Measurements from ENCODE around the gene C1orf21.

C1orf21 gene

GRCh38 chr1:184507165-184507564 is 120.3 kb downstream of the C1orf21 start:
- no peak overlapping the region for H3K4me3 ChIP-seq (ENCODE audit: low read length)
- no peak for TF ChIP-seq ZNF274 (IDR thresholded peaks at IDR 0.05; ENCODE audit: low read depth, low read length)

- no peak for TF ChIP-seq ZNF274 (IDR thresholded peaks at IDR 0.05; ENCODE audit: low read depth, low read length)
- no peak overlapping the region for H3K4me3 ChIP-seq (ENCODE audit: low read length)
Observed at GRCh38 chr1:184507604-184508280, 120.9 kb downstream of the C1orf21 start.

- no peak for TF ChIP-seq ZNF274 (IDR thresholded peaks at IDR 0.05; ENCODE audit: low read depth, low read length)
- no peak overlapping the region for H3K4me3 ChIP-seq (ENCODE audit: low read length)
Observed at GRCh38 chr1:184509105-184509504, 122.3 kb downstream of the C1orf21 start.

- TF ChIP-seq ZNF274 (IDR thresholded peaks at IDR 0.05; ENCODE audit: low read depth, low read length), result no peak
- H3K4me3 ChIP-seq (ENCODE audit: low read length), result no peak overlapping the region
Observed at GRCh38 chr1:184510110-184510509, 123.3 kb downstream of the C1orf21 start.

- TF ChIP-seq ZNF274 (IDR thresholded peaks at IDR 0.05; ENCODE audit: low read depth, low read length), result no peak
- H3K4me3 ChIP-seq (ENCODE audit: low read length), result no peak overlapping the region
Observed at GRCh38 chr1:184512724-184513123, 125.9 kb downstream of the C1orf21 start.

- no peak overlapping the region for H3K4me3 ChIP-seq (ENCODE audit: low read length)
- TF ChIP-seq ZNF274 (IDR thresholded peaks at IDR 0.05; ENCODE audit: low read depth, low read length), result no peak
Observed at GRCh38 chr1:184513421-184513820, 126.6 kb downstream of the C1orf21 start.

GRCh38 chr1:184513966-184514365 is 127.1 kb downstream of the C1orf21 start:
- no peak overlapping the region for H3K4me3 ChIP-seq (ENCODE audit: low read length)
- no peak for TF ChIP-seq ZNF274 (IDR thresholded peaks at IDR 0.05; ENCODE audit: low read depth, low read length)

GRCh38 chr1:184514447-184514846 is 127.6 kb downstream of the C1orf21 start:
- TF ChIP-seq ZNF274 (IDR thresholded peaks at IDR 0.05; ENCODE audit: low read depth, low read length), result no peak
- no peak overlapping the region for H3K4me3 ChIP-seq (ENCODE audit: low read length)

- TF ChIP-seq ZNF274 (IDR thresholded peaks at IDR 0.05; ENCODE audit: low read depth, low read length), result no peak
Observed at GRCh38 chr1:184517130-184517529, 130.3 kb downstream of the C1orf21 start.

GRCh38 chr1:184518736-184519357 is 132.0 kb downstream of the C1orf21 start:
- no peak for TF ChIP-seq ZNF274 (IDR thresholded peaks at IDR 0.05; ENCODE audit: low read depth, low read length)
- H3K4me3 ChIP-seq (ENCODE audit: low read length), result no peak overlapping the region

More at GRCh38 chr1:184517130-184517529, 130.3 kb downstream of the C1orf21 start:
- H3K4me3 ChIP-seq (ENCODE audit: low read length), result no peak overlapping the region

- no peak overlapping the region for H3K4me3 ChIP-seq (ENCODE audit: low read length)
- no peak for TF ChIP-seq ZNF274 (IDR thresholded peaks at IDR 0.05; ENCODE audit: low read depth, low read length)
Observed at GRCh38 chr1:184520336-184520735, 133.5 kb downstream of the C1orf21 start.

- TF ChIP-seq ZNF274 (IDR thresholded peaks at IDR 0.05; ENCODE audit: low read depth, low read length), result no peak
- no peak overlapping the region for H3K4me3 ChIP-seq (ENCODE audit: low read length)
Observed at GRCh38 chr1:184524248-184524647, 137.4 kb downstream of the C1orf21 start.

- H3K4me3 ChIP-seq (ENCODE audit: low read length), result no peak overlapping the region
- TF ChIP-seq ZNF274 (IDR thresholded peaks at IDR 0.05; ENCODE audit: low read depth, low read length), result no peak
Observed at GRCh38 chr1:184527402-184527801, 140.6 kb downstream of the C1orf21 start.

- no peak overlapping the region for H3K4me3 ChIP-seq (ENCODE audit: low read length)
- no peak for TF ChIP-seq ZNF274 (IDR thresholded peaks at IDR 0.05; ENCODE audit: low read depth, low read length)
Observed at GRCh38 chr1:184530226-184530625, 143.4 kb downstream of the C1orf21 start.

- H3K4me3 ChIP-seq (ENCODE audit: low read length), result no peak overlapping the region
- TF ChIP-seq ZNF274 (IDR thresholded peaks at IDR 0.05; ENCODE audit: low read depth, low read length), result no peak
Observed at GRCh38 chr1:184531296-184531695, 144.5 kb downstream of the C1orf21 start.

Measured in GM08714 (cell line).